Liver (tissue), 3 donors: ENCODE data around the gene ADAM10.

Experiments used
- ATF3 ChIP-seq: IDR thresholded peaks from 2 replicates; pipeline ENCODE4 v1.6.1; 2016; ENCODE audit warnings: antibody characterized with exemption
- CTCF ChIP-seq: fragments of 150-350 bp; IDR thresholded peaks from 2 replicates; pipeline ENCODE4 v1.5.1; 2017; ENCODE audit warnings: improper control_type of control experiment, low read depth, low read length; ENCODE audit not compliant: missing input control
- EGR1 ChIP-seq, 2 donors: IDR thresholded peaks; 2 replicates each; pipeline ENCODE4 v1.6.1; 2016 to 2018; ENCODE audit warnings: antibody characterized with exemption in 2 of 2, low read depth in 2 of 2
- GABPA ChIP-seq, 2 donors: IDR thresholded peaks in 1 of 2; conservative IDR thresholded peaks in 1 of 2; 2 replicates each; pipeline ENCODE4 v1.6.1; 2016; ENCODE audit warnings: antibody characterized with exemption in 2 of 2, mild to moderate bottlenecking in 1 of 2, moderate library complexity in 1 of 2
- HNF4G ChIP-seq: IDR thresholded peaks from 2 replicates; pipeline ENCODE4 v1.6.1; 2016; ENCODE audit warnings: antibody characterized with exemption
- JUND ChIP-seq, 2 donors: IDR thresholded peaks; 2 replicates each; pipeline ENCODE4 v1.6.1; 2016; ENCODE audit warnings: antibody characterized with exemption in 2 of 2
- NR2F2 ChIP-seq: IDR thresholded peaks from 2 replicates; pipeline ENCODE4 v1.6.1; 2016; ENCODE audit warnings: antibody characterized with exemption
- RAD21 ChIP-seq, 2 donors: IDR thresholded peaks; 2 replicates each; pipeline ENCODE4 v1.6.1; 2016; ENCODE audit warnings: antibody characterized with exemption in 2 of 2, mild to moderate bottlenecking in 2 of 2
- REST ChIP-seq: IDR thresholded peaks from 2 replicates; pipeline ENCODE4 v1.6.1; 2016; ENCODE audit warnings: antibody characterized with exemption, mild to moderate bottlenecking
- RXRA ChIP-seq, 2 donors: IDR thresholded peaks; 2 replicates each; pipeline ENCODE4 v1.6.1; 2017 to 2018; ENCODE audit warnings: antibody characterized with exemption in 2 of 2, mild to moderate bottlenecking in 1 of 2
- TAF1 ChIP-seq: conservative IDR thresholded peaks from 2 replicates; pipeline ENCODE4 v1.6.1; 2016; ENCODE audit warnings: antibody characterized with exemption, mild to moderate bottlenecking
- YY1 ChIP-seq: IDR thresholded peaks from 2 replicates; pipeline ENCODE4 v1.6.1; 2016; ENCODE audit warnings: antibody characterized with exemption, mild to moderate bottlenecking
- ZBTB33 ChIP-seq: IDR thresholded peaks from 2 replicates; pipeline ENCODE4 v1.6.1; 2016; ENCODE audit warnings: antibody characterized with exemption
- donor health status: healthy.
- donor health status: healthy.

- TF ChIP-seq TAF1 (no peak), HNF4G (no peak), CTCF (no peak), NR2F2 (no peak), REST (no peak), JUND (IDR thresholded peaks at IDR 0.05) (no peak), RAD21 (IDR thresholded peaks at IDR 0.05) (no peak), EGR1 (IDR thresholded peaks at IDR 0.05; ENCODE audit: low read depth in 2 of 2) (no peak), YY1 (no peak), RXRA (IDR thresholded peaks at IDR 0.05) (no peak), ATF3 (no peak), ZBTB33 (no peak), GABPA (IDR thresholded peaks at IDR 0.05 in 1 of 2, conservative IDR thresholded peaks at IDR 0.05 in 1 of 2) (no peak)
Observed at GRCh38 chr15:58665672-58666071, 83.8 kb downstream of the ADAM10 start.
